Prostate gland (tissue), 2 donors: Measurements from ENCODE around the gene CPT1C. TPM values are rescaled to one million over a fixed set of nuclear protein-coding genes. Genes with fewer than 3 reads are reported as not detected.

Experiments used
- DNase-seq: peaks from one replicate; pipeline ENCODE4 v3.0.0-alpha.2; 2019; ENCODE audit warnings: low spot score
- H3K27ac ChIP-seq, 2 donors: fragments of 200-600 bp; sonication (generic); 2 replicates each; pipeline ENCODE4 v1.5.1; 2017 to 2019
- H3K27me3 ChIP-seq: fragments of 200-600 bp; sonication (generic); replicated peaks from 2 replicates; pipeline ENCODE4 v1.5.1; 2019; ENCODE audit not compliant: insufficient read depth
- H3K36me3 ChIP-seq, 2 donors: fragments of 200-600 bp; sonication (generic); 1 replicate in 1 of 2; 2 replicates in 1 of 2; pipeline versions ENCODE4 v1.5.1 to v1.8.1; 2017 to 2019
- H3K4me1 ChIP-seq: fragments of 200-600 bp; sonication (generic); replicated peaks from 2 replicates; pipeline ENCODE4 v1.5.1; 2019
- H3K4me3 ChIP-seq, 2 donors: fragments of 200-600 bp; sonication (generic); 2 replicates each; pipeline ENCODE4 v1.5.1; 2017 to 2019
- H3K9me3 ChIP-seq: fragments of 200-600 bp; sonication (generic); 2 replicates; pipeline ENCODE4 v1.5.1; 2017
- POLR2A ChIP-seq: fragments of 450-650 bp; IDR thresholded peaks from one replicate; pipeline ENCODE4 v1.6.1; 2016; ENCODE audit warnings: antibody characterized with exemption, mild to moderate bottlenecking
- POLR2AphosphoS5 ChIP-seq: sonication (generic); formaldehyde crosslinking; IDR thresholded peaks from one replicate; pipeline ENCODE4 v1.6.1; 2017; ENCODE audit warnings: antibody characterized with exemption
- WGBS: methylation state at CpG from one replicate; pipeline ENCODE4 v1.1.5; 2018; 5-methylcytosine and 5-hydroxymethylcytosine counted together
- intact Hi-C: fragments of 100-400 bp; cut with DNase I; formaldehyde crosslinking; loops from one replicate; pipeline ENCODE4 v1.14.2; 2022
- total RNA-seq, 2 donors: library from RNA; depleted of rRNA; stranded (reverse); fragments of >200 nt; gene quantifications; one replicate each; pipeline ENCODE4 v1.1.0, GENCODE V29; 2016
- TF ChIP-seq, protein P1 (sequence below), 4 experiments: fragments of 200-600 bp in 2 of 4; fragments of 450-650 bp in 2 of 4; sonication (generic) in 2 of 4; IDR thresholded peaks; 1 replicate in 3 of 4; 2 replicates in 1 of 4; pipeline ENCODE4 v1.5.1; 2016 to 2019; ENCODE audit warnings: antibody characterized with exemption in 4 of 4, mild to moderate bottlenecking in 2 of 4, moderate library complexity in 2 of 4

The CPT1C gene
- total RNA-seq, 2 donors from 2014 or later: 0.96 to 5.5 TPM

DNA sequence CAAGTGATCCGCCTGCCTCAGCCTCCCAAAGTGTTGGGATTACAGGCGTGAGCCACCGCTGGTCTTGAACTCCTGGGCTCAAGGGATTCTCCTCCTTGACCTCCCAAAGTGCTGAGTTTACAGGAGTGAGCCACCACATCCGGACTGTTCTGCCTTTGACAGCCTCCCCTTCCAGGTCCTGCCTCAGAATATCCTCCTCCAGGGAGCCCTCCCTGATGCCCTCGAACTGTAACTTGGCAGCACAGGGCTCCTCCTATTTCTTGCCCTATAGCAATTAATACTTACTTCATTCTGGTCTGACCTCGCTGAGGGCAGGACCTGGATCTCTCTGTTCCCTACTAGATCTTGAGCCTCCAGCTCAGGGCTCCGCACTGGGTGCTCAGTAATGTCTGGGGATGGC lies 5.9 kb downstream of the CPT1C start:
- intact Hi-C loops: no loop called here
- TF ChIP-seq, protein P1, sequence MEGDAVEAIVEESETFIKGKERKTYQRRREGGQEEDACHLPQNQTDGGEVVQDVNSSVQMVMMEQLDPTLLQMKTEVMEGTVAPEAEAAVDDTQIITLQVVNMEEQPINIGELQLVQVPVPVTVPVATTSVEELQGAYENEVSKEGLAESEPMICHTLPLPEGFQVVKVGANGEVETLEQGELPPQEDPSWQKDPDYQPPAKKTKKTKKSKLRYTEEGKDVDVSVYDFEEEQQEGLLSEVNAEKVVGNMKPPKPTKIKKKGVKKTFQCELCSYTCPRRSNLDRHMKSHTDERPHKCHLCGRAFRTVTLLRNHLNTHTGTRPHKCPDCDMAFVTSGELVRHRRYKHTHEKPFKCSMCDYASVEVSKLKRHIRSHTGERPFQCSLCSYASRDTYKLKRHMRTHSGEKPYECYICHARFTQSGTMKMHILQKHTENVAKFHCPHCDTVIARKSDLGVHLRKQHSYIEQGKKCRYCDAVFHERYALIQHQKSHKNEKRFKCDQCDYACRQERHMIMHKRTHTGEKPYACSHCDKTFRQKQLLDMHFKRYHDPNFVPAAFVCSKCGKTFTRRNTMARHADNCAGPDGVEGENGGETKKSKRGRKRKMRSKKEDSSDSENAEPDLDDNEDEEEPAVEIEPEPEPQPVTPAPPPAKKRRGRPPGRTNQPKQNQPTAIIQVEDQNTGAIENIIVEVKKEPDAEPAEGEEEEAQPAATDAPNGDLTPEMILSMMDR (IDR thresholded peaks at IDR 0.05): no peak
- TF ChIP-seq POLR2AphosphoS5 (no peak), POLR2A (no peak)
- Histone ChIP-seq H3K4me1 (no peaks in the 10 kb centered on the region), H3K27me3 (no peaks in the 10 kb centered on the region), H3K36me3 (no peaks in the 10 kb centered on the region), H3K27ac (no peak overlapping the region), H3K4me3 (no peak overlapping the region), H3K9me3 (no peaks in the 10 kb centered on the region)
- DNase-seq: no peak
- 98% methylated on average over 7 of the region's 7 CpGs for WGBS

DNA sequence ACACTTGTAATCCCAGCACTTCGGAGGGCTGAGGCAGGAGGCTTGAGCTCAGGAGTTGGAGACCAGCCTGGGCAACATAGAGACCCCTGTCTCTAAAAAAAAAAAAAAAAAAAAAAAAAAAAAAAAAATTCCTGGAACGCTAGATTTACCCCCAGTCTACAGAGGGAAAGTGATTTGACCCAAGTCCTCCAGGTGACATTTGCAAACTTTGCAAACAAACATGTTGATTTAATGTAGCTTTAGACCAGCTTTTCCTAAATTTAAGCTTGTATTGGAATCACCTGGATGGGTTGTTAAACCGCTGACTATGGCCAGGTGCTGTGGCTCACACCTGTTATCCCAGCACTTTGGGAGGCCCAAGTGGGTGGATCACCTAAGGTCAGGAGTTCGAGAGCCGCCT lies 8.4 kb downstream of the CPT1C start:
- no peak overlapping the region for H3K27ac ChIP-seq
- H3K27me3 ChIP-seq: no peaks in the 10 kb centered on the region
- H3K4me1 ChIP-seq: no peaks in the 10 kb centered on the region
- H3K4me3 ChIP-seq: no peak overlapping the region
- no peaks in the 10 kb centered on the region for H3K36me3 ChIP-seq
- 89% methylated on average over 5 of the region's 5 CpGs for WGBS
- DNase-seq: no peak
- no peaks in the 10 kb centered on the region for H3K9me3 ChIP-seq
- intact Hi-C loops: no loop called here
- TF ChIP-seq, protein P1 (IDR thresholded peaks at IDR 0.05): no peak
- TF ChIP-seq POLR2A (no peak), POLR2AphosphoS5 (no peak)

DNA sequence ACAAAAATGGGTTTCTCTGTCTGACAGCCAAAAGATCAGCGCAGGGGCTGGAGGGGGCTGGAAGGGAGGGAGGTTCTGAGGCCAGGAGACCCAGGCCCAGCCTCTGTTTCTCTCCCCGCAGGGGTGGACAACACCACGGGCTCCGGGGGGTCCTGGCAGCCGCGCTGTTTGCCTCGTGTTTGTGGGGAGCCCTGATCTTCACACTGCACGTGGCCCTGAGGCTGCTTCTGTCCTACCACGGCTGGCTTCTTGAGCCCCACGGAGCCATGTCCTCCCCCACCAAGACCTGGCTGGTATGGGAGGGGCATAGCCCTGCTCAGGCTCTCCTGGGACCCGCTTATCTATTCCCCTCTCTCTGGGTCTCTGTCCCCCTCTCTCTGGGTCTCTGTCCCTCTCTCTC lies 9.6 kb downstream of the CPT1C start:
- Histone ChIP-seq H3K9me3 (no peaks in the 10 kb centered on the region), H3K27me3 (no peaks in the 10 kb centered on the region), H3K27ac (no peak overlapping the region), H3K36me3 (no peaks in the 10 kb centered on the region), H3K4me1 (no peaks in the 10 kb centered on the region), H3K4me3 (no peak overlapping the region)
- WGBS: 75% methylated on average over 11 of the region's 11 CpGs
- no peak for DNase-seq
- TF ChIP-seq POLR2AphosphoS5 (no peak), POLR2A (no peak)
- TF ChIP-seq, protein P1 (IDR thresholded peaks at IDR 0.05): no peak
- intact Hi-C loops: no loop called here

DNA sequence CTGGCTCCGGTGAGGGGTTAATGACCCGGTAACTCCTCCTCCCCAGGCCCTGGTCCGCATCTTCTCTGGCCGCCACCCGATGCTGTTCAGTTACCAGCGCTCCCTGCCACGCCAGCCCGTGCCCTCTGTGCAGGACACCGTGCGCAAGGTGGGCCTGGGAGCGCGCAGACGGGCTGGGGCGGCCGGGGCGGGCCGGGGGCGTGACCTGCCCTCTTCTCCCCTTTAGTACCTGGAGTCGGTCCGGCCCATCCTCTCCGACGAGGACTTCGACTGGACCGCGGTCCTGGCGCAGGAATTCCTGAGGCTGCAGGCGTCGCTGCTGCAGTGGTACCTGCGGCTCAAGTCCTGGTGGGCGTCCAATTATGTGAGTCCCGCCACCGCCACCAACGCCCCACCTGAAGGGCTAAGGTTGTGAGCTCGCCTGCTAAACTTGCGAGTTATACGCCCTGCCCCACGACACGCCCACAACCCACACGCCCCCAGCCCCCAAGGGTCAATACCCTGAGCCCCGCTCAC lies 10.4 kb downstream of the CPT1C start:
- Histone ChIP-seq H3K36me3 (no peaks in the 10 kb centered on the region), H3K27me3 (no peaks in the 10 kb centered on the region), H3K4me3 (no peak overlapping the region), H3K4me1 (no peaks in the 10 kb centered on the region), H3K27ac (no peak overlapping the region), H3K9me3 (no peaks in the 10 kb centered on the region)
- no peak for DNase-seq
- TF ChIP-seq, protein P1 (IDR thresholded peaks at IDR 0.05): no peak
- TF ChIP-seq POLR2A (no peak), POLR2AphosphoS5 (no peak)
- intact Hi-C loops: no loop called here
- 67% methylated on average over 40 of the region's 40 CpGs for WGBS

DNA sequence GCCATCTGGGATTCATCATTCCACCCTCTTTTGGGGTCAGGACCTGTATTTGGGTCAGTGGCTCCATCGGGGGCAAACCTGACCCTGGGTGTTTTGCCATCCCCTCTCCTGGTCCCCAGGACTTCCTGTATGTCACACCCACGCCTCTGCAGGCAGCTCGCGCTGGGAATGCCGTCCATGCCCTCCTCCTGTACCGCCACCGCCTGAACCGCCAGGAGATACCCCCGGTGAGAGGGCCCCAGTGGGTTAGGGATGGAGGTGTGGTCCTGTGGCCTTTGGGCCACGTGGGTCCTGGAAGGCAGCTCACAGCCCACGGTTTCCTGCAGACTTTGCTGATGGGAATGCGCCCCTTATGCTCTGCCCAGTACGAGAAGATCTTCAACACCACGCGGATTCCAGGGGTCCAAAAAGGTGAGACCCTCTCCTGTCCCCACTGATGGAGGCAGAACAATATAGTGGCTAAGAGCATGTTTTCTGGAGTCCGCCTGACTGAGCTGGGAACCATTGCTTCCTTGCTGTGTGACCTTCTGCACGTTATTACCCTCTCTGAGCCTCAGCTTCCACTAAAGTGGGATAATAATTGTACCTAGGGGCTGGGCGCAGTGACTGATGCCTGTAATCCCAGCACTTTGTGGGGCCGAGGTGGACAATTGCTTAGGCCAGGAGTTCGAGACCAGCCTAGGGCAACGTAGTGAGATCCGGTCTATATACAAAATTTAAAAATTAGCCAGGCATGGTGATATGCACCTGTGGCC lies 14.1 kb downstream of the CPT1C start:
- intact Hi-C loops: no loop called here
- H3K9me3 ChIP-seq: no peaks in the 10 kb centered on the region
- no peaks in the 10 kb centered on the region for H3K36me3 ChIP-seq
- DNase-seq: no peak
- no peaks in the 10 kb centered on the region for H3K4me1 ChIP-seq
- H3K27me3 ChIP-seq: no peaks in the 10 kb centered on the region
- no peak for TF ChIP-seq POLR2AphosphoS5
- TF ChIP-seq, protein P1 (IDR thresholded peaks at IDR 0.05): no peak
- no peak for TF ChIP-seq POLR2A
- WGBS: 93% methylated on average over 22 of the region's 22 CpGs
- no peak overlapping the region for H3K27ac ChIP-seq
- no peak overlapping the region for H3K4me3 ChIP-seq
